GM12872 (cell line): ENCODE measurements around the gene SP4.

Source experiments
- TF ChIP-seq, protein P1 (sequence below): IDR thresholded peaks from 3 replicates; pipeline ENCODE4 v1.5.1; 2011; ENCODE audit warnings: low read depth, mild to moderate bottlenecking, low read length, moderate library complexity; ENCODE audit not compliant: insufficient read depth

Gene SP4

DNA sequence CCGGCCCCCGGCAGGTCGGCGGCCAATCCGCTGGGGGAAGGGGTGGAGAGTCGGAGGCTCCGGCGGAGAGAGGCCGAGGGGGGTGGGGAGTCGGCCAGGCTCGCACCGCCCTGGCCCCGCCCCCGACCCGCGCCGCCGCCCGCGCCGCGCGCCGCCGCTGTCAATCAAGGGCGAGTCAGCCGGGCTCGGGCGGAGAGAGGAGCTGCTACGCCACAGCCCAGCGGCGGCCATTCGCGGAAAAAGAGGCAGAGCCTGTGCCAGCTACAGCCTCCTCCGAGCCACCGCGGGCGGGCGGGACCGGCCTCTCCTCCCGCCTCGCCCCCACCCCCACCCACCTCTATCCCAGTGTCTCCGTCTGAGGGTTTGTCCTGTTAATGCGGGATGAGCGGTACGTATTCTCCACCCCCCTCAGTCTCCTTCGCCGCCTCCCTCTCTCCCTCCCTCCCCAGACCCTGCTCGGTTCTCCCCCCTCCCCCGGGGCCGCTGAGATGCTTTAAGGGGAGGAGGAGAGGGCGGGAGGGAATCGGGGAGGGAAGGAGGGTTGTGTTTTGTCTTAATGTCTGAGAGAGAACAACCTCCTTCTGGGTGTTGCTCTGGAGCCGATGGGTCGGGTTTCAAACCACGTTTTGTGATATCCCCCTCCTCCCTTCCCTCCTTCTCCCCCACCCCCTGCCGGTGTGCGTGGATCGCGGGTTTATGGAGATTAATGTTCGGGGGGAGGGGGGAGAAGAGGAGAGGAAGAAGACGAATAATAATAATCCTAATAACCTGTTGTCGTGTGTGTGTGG lies at the start of gene SP4:
TSS of gene SP4 (plus strand) at position 213 of the 788 bp plus-strand sequence. CDS start at position 382, 169 bp downstream.
- TF ChIP-seq, protein P1, sequence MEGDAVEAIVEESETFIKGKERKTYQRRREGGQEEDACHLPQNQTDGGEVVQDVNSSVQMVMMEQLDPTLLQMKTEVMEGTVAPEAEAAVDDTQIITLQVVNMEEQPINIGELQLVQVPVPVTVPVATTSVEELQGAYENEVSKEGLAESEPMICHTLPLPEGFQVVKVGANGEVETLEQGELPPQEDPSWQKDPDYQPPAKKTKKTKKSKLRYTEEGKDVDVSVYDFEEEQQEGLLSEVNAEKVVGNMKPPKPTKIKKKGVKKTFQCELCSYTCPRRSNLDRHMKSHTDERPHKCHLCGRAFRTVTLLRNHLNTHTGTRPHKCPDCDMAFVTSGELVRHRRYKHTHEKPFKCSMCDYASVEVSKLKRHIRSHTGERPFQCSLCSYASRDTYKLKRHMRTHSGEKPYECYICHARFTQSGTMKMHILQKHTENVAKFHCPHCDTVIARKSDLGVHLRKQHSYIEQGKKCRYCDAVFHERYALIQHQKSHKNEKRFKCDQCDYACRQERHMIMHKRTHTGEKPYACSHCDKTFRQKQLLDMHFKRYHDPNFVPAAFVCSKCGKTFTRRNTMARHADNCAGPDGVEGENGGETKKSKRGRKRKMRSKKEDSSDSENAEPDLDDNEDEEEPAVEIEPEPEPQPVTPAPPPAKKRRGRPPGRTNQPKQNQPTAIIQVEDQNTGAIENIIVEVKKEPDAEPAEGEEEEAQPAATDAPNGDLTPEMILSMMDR, result no peak

GRCh38 chr7:21383227-21384220 lies 44.4 kb upstream of the SP4 start:
- TF ChIP-seq, protein P1, result no peak

DNA sequence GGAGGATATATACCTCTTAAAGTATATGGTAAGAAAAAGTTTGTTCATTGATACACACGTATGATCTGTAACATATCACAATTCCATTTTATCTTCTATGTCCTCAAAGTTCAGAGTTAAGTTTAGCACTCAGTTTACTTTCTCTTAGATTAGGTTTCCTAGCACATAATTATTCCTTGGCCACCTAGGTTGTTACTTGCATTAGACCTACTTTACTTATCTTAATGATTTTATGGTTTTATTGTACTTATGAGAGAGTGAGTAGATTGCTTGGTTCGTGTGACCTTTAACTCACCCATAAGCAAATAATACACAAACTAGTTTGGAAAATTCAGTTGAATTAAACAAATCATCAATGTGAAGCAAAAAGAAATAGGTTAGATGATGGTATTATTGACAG lies 33.9 kb upstream of the SP4 start:
- TF ChIP-seq, protein P1, result no peak

DNA sequence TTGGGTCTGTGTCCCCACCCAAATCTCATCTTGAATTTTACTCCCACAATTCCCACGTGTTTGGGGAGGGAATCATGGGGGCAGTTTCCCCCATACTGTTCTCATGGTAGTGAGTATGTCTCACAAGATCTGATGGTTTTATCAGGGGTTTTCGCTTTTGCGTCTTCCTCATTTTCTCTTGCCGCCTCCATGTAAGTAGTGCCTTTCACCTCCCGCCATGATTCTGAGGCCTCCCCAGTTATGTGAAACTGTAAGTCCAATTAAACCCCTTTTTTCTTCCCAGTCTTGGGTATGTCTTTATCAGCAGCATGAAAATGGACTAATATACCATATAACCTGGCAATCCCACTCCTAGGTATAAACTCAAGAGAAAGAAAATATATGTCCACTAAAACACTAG lies 25.9 kb upstream of the SP4 start:
- TF ChIP-seq, protein P1, result no peak

DNA sequence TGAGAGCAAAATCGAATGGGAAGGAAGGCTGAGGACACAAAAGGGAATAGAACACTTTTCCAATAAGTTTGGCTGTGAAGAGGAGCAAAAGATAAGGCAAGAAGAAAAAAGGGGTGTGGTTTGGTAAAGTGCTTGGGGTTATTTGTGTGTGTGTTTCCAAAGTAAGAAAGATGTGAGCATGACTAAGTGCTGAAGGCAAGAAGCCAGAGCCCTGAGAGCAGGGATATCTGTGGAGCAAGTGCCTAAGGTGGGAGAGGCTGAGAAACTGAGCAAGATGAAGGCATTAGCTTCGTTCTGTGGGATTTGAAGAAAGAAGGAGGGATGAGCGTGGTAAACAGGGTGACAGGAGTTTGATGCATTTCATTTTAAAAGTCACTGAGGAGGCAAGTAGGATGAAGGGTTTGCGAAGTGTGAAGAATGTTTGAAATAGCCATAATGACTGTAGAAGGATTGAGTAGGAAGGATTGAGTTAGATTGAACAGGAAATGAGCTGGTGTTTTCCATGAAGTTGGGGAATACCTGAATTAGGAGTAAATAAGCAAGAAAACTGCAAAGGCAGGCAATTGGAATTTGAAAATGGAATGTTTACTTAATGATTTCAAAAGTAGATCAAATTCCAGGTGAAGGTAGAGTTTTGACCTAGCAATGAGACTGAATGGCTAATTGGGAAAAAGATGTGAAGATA lies 19.9 kb upstream of the SP4 start:
- TF ChIP-seq, protein P1, result no peak

- TF ChIP-seq, protein P1, result no peak
These were observed 19.4 kb upstream of the SP4 start for GRCh38 chr7:21408481-21408820.

DNA sequence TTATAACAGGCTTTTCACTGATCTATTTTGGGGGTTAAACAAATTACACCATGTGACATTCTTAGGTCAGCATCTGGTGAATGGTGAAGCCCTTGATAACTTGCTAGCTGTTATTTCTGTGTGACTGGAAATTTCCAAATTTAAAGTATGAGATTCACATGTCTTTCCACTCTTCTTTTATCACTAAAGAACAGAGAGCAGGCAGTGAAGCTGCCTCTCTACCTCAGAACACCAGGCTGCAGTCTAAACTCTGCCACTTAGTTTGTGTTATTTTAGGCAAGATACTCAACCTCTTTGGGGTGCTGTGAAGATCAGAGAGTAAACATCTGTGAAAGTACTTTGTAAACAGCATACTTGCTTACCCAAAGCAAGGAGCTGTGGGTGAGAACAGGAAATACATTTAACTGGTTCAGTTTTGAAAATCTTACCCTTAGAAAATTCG lies 15.5 kb upstream of the SP4 start:
- TF ChIP-seq, protein P1, result no peak
